SKM-1 (cell line): ENCODE measurements around the gene YY1.
"Not testable (repeated sequence)": the region's sequence is repeated elsewhere in the genome, so short reads cannot be mapped to it uniquely, and the experiment has no call there.

Source experiments
- DNase-seq: peaks from one replicate; lab custom pipeline; 2025; ENCODE audit not compliant: unreplicated experiment; lab: John Stamatoyannopoulos, UW

The YY1 gene

GRCh38 chr14:100283436-100283835 lies 44.5 kb downstream of the YY1 start:
- DNase-seq: not testable (repeated sequence)

- no peak for DNase-seq
Measured at GRCh38 chr14:100283984-100284881, 45.3 kb downstream of the YY1 start.

GRCh38 chr14:100285021-100285912 lies 46.3 kb downstream of the YY1 start:
- DNase-seq: no peak

- DNase-seq: no peak
Measured at GRCh38 chr14:100285913-100286400, 47.0 kb downstream of the YY1 start.

- no peak for DNase-seq
Measured at GRCh38 chr14:100286484-100287191, 47.7 kb downstream of the YY1 start.

GRCh38 chr14:100287202-100287997 lies 48.5 kb downstream of the YY1 start:
- no peak for DNase-seq

GRCh38 chr14:100287998-100288295 lies 49.0 kb downstream of the YY1 start:
- DNase-seq: not testable (repeated sequence)

GRCh38 chr14:100288382-100289185 lies 49.6 kb downstream of the YY1 start:
- DNase-seq: no peak

- no peak for DNase-seq
Measured at GRCh38 chr14:100289916-100290606, 51.1 kb downstream of the YY1 start.

- no peak for DNase-seq
Measured at GRCh38 chr14:100290607-100291304, 51.8 kb downstream of the YY1 start.

- no peak for DNase-seq
Measured at GRCh38 chr14:100291305-100292075, 52.5 kb downstream of the YY1 start.

GRCh38 chr14:100292301-100292775 lies 53.4 kb downstream of the YY1 start:
- no peak for DNase-seq

GRCh38 chr14:100292776-100293461 lies 54.0 kb downstream of the YY1 start:
- no peak for DNase-seq

- no peak for DNase-seq
Measured at GRCh38 chr14:100293497-100294212, 54.7 kb downstream of the YY1 start.

GRCh38 chr14:100294213-100294962 lies 55.4 kb downstream of the YY1 start:
- no peak for DNase-seq

- no peak for DNase-seq
Measured at GRCh38 chr14:100294963-100295330, 56.0 kb downstream of the YY1 start.
